ELR (cell line): ENCODE results near the gene BLCAP.
"Not testable (repeated sequence)": the region's sequence is repeated elsewhere in the genome, so short reads cannot be mapped to it uniquely, and the experiment has no call there.

Experiments used
- DNase-seq: peaks from one replicate; pipeline ENCODE4 v3.0.0-alpha.2; 2015; ENCODE audit warnings: low read depth

Gene BLCAP

GRCh38 chr20:37556538-37556937 lies 28.9 kb upstream of the BLCAP start:
- no peak for DNase-seq

- not testable (repeated sequence) for DNase-seq
Measured at GRCh38 chr20:37554721-37555298, 27.1 kb upstream of the BLCAP start.

GRCh38 chr20:37552415-37552814 lies 24.7 kb upstream of the BLCAP start:
- DNase-seq: peak; percentile 74

GRCh38 chr20:37551660-37552059 lies 24.0 kb upstream of the BLCAP start:
- DNase-seq: not testable (repeated sequence)

GRCh38 chr20:37550101-37550920 lies 22.6 kb upstream of the BLCAP start:
- not testable (repeated sequence) for DNase-seq

- no peak for DNase-seq
Measured at GRCh38 chr20:37547912-37548311, 20.2 kb upstream of the BLCAP start.

GRCh38 chr20:37545516-37545915 lies 17.8 kb upstream of the BLCAP start:
- DNase-seq: no peak

- DNase-seq: no peak
Measured at GRCh38 chr20:37544386-37544785, 16.7 kb upstream of the BLCAP start.

- peak; percentile 65 for DNase-seq
Measured at GRCh38 chr20:37543828-37544227, 16.2 kb upstream of the BLCAP start.

GRCh38 chr20:37542281-37542680 lies 14.6 kb upstream of the BLCAP start:
- DNase-seq: peak; percentile 82

- DNase-seq: no peak
Measured at GRCh38 chr20:37541326-37541725, 13.7 kb upstream of the BLCAP start.

- DNase-seq: not testable (repeated sequence)
Measured at GRCh38 chr20:37540838-37541237, 13.2 kb upstream of the BLCAP start.

GRCh38 chr20:37540001-37540400 lies 12.3 kb upstream of the BLCAP start:
- DNase-seq: no peak

- DNase-seq: no peak
Measured at GRCh38 chr20:37539424-37539823, 11.7 kb upstream of the BLCAP start.

- peak; percentile 61 for DNase-seq
Measured at GRCh38 chr20:37538003-37538402, 10.3 kb upstream of the BLCAP start.

GRCh38 chr20:37537505-37537904 lies 9.8 kb upstream of the BLCAP start:
- no peak for DNase-seq

- DNase-seq: no peak
Measured at GRCh38 chr20:37535443-37536132, 7.9 kb upstream of the BLCAP start.

GRCh38 chr20:37534401-37535157 lies 6.9 kb upstream of the BLCAP start:
- peak; percentile 87 for DNase-seq

- DNase-seq: no peak
Measured at GRCh38 chr20:37533154-37533715, 5.6 kb upstream of the BLCAP start.

- DNase-seq: no peak
Measured at GRCh38 chr20:37531856-37532255, 4.2 kb upstream of the BLCAP start.

- DNase-seq: no peak
Measured at GRCh38 chr20:37530696-37531095, 3.0 kb upstream of the BLCAP start.
